Measurements from ENCODE around the gene PCED1B. TPM values are rescaled to one million over a fixed set of nuclear protein-coding genes. Genes with fewer than 3 reads are reported as not detected.

PCED1B gene
- total RNA-seq, 6 experiments from 2014 or later, result 3.3 to 5.4 (median 4.9) TPM

DNA sequence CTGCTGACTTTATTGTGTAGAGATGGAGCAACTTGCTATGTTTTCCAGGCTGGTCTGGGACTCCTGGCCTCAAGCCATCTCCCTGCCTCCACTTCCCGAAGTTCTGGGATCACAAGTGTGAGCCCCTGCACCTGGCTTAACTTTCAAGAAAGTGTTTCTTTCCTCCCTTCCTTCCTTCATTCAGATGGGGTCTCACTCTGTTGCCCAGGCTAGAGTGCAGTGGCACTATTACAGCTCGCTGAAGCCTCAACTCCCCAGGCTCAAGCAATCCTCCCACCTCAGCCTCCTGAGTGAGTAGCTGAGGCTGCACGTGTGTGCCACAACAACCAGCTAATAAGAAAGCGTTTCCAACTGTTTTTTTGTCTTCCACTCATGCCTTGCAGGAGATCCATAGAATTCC is 186.0 kb downstream of the PCED1B start:
- Mint-ChIP-seq H3K36me3 (ENCODE audit: low read depth) (peaks cover 11% of the 10 kb centered on the region), H3K27ac (no peak overlapping the region), H3K9me3 (peaks cover 4% of the 10 kb centered on the region; the same call in 1 of the 2 replicates), H3K4me3 (no peak overlapping the region), H3K4me1 (ENCODE audit: low read depth) (peaks cover 39% of the 10 kb centered on the region), H3K27me3 (ENCODE audit: insufficient read depth) (peaks cover 2% of the 10 kb centered on the region; the same call in 1 of the 2 replicates)
- TF ChIP-seq, protein P1, sequence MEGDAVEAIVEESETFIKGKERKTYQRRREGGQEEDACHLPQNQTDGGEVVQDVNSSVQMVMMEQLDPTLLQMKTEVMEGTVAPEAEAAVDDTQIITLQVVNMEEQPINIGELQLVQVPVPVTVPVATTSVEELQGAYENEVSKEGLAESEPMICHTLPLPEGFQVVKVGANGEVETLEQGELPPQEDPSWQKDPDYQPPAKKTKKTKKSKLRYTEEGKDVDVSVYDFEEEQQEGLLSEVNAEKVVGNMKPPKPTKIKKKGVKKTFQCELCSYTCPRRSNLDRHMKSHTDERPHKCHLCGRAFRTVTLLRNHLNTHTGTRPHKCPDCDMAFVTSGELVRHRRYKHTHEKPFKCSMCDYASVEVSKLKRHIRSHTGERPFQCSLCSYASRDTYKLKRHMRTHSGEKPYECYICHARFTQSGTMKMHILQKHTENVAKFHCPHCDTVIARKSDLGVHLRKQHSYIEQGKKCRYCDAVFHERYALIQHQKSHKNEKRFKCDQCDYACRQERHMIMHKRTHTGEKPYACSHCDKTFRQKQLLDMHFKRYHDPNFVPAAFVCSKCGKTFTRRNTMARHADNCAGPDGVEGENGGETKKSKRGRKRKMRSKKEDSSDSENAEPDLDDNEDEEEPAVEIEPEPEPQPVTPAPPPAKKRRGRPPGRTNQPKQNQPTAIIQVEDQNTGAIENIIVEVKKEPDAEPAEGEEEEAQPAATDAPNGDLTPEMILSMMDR (IDR thresholded peaks at IDR 0.05), result no peak
- DNase-seq, result no peak

DNA sequence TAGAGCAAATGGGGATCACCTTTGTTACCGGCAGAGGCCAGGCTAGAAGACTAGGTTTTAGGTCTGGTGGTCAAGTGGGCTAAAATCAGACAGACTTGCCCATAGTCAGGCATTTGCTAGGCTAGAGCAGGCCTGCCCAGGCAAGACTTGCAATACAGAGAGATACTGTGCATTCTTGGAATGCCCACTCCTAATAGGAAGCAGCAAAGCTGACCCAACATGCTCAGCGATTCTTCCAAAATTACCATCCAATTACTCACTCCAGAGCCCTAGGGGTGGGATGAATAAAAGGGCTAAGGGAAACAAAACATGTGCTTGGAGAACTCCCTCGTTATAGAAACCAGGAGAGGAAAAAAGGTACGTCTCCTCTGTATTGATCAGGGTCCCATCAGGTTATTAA is 188.2 kb downstream of the PCED1B start:
- Mint-ChIP-seq H3K4me3 (no peak overlapping the region), H3K27ac (peak overlapping the region; percentile 27; the same call in 1 of the 2 replicates), H3K4me1 (ENCODE audit: low read depth) (peaks cover 61% of the 10 kb centered on the region), H3K27me3 (ENCODE audit: insufficient read depth) (peaks cover 2% of the 10 kb centered on the region; the same call in 1 of the 2 replicates), H3K36me3 (ENCODE audit: low read depth) (peaks cover 11% of the 10 kb centered on the region), H3K9me3 (peaks cover 4% of the 10 kb centered on the region; the same call in 1 of the 2 replicates)
- TF ChIP-seq, protein P1 (IDR thresholded peaks at IDR 0.05), result no peak
- peak; percentile 25 for DNase-seq

DNA sequence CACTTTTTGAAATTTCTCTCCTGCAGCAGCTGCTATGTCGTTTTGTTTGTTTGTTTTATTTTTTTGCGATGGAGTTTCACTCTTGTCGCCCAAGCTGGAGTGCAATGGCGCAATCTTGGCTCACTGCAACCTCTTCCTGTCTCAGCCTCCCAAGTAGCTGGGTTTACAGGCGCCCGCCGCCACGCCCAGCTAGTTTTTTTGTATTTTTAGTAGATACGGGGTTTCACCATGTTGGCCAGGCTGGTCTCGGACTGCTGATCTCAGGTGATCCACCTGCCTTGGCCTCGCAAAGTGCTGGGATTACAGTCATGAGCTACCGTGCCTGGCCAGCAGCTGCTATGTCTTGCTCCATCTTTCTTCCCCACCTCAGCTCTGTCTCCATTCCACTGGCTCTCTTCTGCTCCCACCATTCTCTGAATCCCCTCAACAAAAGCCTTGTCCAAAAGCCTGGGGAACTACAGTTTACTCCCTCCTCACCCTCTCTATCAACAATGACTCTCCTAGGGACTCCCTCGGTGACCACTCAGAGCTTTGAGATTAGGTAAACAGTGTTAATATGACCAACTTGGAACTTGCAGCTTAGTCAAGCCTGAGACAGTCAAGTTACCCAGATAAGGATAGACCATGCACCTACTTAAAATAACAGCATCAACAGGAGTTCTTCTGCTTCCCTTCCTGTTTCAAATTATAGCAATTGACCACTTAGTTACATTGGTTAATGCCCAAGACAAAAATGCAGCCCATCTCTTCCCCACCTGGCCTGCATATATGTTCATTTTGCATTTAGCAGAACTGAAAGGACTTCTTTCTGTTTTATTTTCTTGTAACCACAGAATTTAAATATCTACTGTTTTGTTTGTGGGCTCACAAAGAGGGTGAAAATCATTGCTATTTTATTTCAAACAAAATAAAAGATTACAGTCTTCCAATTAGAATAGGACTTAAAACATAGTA is 189.4 kb downstream of the PCED1B start:
- H3K36me3 Mint-ChIP-seq (ENCODE audit: low read depth), result peaks cover 11% of the 10 kb centered on the region
- H3K9me3 Mint-ChIP-seq, result peaks cover 4% of the 10 kb centered on the region; the same call in 1 of the 2 replicates
- H3K27ac Mint-ChIP-seq, result no peak overlapping the region; the same call in 1 of the 2 replicates
- H3K4me3 Mint-ChIP-seq, result no peak overlapping the region
- TF ChIP-seq, protein P1 (IDR thresholded peaks at IDR 0.05), result no peak
- peaks cover 73% of the 10 kb centered on the region for H3K4me1 Mint-ChIP-seq (ENCODE audit: low read depth)
- peaks cover 2% of the 10 kb centered on the region; the same call in 1 of the 2 replicates for H3K27me3 Mint-ChIP-seq (ENCODE audit: insufficient read depth)
- no peak for DNase-seq

DNA sequence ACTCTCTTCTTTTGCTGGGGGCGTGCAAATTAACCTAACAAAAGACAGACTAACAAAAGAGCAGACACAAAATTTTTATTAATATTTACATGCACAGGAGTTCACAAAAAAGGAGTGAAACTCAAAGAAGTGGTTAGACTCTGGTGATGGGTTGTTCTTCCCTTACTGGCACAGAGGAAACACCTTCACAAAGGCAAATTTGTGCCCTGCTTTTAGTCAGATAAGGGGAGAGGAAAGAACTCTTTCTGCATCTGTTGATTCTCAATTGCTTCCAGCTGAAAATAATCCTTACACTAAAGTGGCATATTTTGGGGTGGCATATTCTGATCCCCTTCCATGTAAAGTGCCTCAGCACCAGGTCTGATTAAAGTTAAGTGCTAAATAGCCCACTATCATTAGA is 190.5 kb downstream of the PCED1B start:
- peaks cover 2% of the 10 kb centered on the region; the same call in 1 of the 2 replicates for H3K27me3 Mint-ChIP-seq (ENCODE audit: insufficient read depth)
- peaks cover 11% of the 10 kb centered on the region for H3K36me3 Mint-ChIP-seq (ENCODE audit: low read depth)
- H3K4me3 Mint-ChIP-seq, result no peak overlapping the region
- peaks cover 78% of the 10 kb centered on the region for H3K4me1 Mint-ChIP-seq (ENCODE audit: low read depth)
- peaks cover 4% of the 10 kb centered on the region; the same call in 1 of the 2 replicates for H3K9me3 Mint-ChIP-seq
- DNase-seq, result no peak
- TF ChIP-seq, protein P1 (IDR thresholded peaks at IDR 0.05), result no peak
- H3K27ac Mint-ChIP-seq, result 0 out of 2 replicates have a peak overlapping the region, but pooled peaks have one; percentile 34

DNA sequence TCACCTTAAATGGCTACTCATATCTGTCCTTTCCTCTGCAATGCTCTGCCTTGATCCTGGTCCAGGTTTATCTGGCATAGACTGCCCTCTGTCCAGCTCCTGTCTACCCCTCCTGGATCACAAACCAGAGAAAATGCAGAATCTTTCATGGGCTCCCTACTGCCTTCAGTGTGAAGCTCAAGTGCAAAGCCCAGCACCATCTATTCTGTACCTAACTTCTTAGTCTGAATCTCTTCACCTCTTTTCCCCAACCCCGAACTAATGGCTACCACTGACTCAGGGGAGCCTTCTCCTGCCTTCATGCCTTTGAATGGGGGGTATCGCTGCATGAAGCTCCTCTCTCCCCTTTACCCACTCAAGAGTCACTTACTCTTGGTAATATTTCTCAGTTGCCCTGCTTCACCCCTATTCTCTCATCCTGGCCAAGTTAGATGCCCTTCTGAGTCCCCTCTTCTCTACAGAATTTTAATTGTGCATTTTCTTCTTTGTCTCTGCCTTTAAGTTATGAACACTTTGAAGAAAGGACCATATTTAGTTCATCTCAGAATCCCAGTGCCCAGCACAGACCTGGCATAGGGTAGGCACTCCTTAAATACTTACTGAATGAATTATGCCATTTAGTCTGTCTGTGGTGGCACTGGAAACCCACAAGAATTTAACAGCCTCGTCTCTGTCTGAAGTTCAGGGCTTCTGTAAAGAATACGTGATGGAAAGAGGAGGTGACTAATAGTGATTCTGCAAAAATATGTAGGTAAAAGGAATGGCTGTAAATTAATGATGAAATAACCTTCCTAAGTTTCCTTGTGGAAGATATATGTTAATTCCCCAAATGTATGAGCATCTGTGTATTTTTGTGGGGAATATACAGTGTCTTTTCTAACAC is 191.6 kb downstream of the PCED1B start:
- H3K4me1 Mint-ChIP-seq (ENCODE audit: low read depth), result peaks cover 89% of the 10 kb centered on the region
- H3K9me3 Mint-ChIP-seq, result peaks cover 4% of the 10 kb centered on the region; the same call in 1 of the 2 replicates
- H3K27me3 Mint-ChIP-seq (ENCODE audit: insufficient read depth), result peaks cover 2% of the 10 kb centered on the region; the same call in 1 of the 2 replicates

More for the DNA sequence above, 191.6 kb downstream of the PCED1B start:
- TF ChIP-seq, protein P1 (IDR thresholded peaks at IDR 0.05), result no peak
- Mint-ChIP-seq H3K36me3 (ENCODE audit: low read depth) (peaks cover 11% of the 10 kb centered on the region), H3K4me3 (peak overlapping the region; percentile 22), H3K27ac (peak overlapping the region; percentile 82)
- peak; percentile 88 for DNase-seq

Measured in HFFc6 (cell line).